MCF 10A (cell line): ENCODE results near the gene CST1. TPM values are rescaled to one million over a fixed set of nuclear protein-coding genes. Genes with fewer than 3 reads are reported as not detected.
"Not testable (repeated sequence)": the region's sequence is repeated elsewhere in the genome, so short reads cannot be mapped to it uniquely, and the experiment has no call there.

ENCODE experiments used
- BruUV-seq: library from RNA; stranded (reverse); fragments of 400-500 nt; replicated peaks from 2 replicates; lab custom pipeline; 2021; lab: Mats Ljungman, UMichigan
- CTCF ChIA-PET: fragments of 300-600 bp; sonication (Branson Sonifier 250); formaldehyde crosslinking; extraction: SDS; loops from one replicate; lab custom pipeline; 2021; ENCODE audit warnings: antibody characterized with exemption, inconsistent platforms; lab: Yijun Ruan, JAX
- POLR2A ChIA-PET: fragments of 300-600, 350-650 bp; sonication (Branson Sonifier 250); formaldehyde crosslinking; extraction: SDS; loops from one replicate; lab custom pipeline; 2020; ENCODE audit warnings: antibody characterized with exemption, inconsistent platforms; lab: Yijun Ruan, JAX
- DNase-seq: peaks from one replicate; pipeline ENCODE4 v3.0.0-alpha.2; 2018; ENCODE audit not compliant: unreplicated experiment
- H3K27ac Mint-ChIP-seq: one replicate; pipeline ENCODE4 v1.8.0; 2022; ENCODE audit warnings: mild to moderate bottlenecking, low read depth, mixed read lengths; ENCODE audit not compliant: unreplicated experiment
- H3K27me3 Mint-ChIP-seq: one replicate; pipeline ENCODE4 v1.8.0; 2022; ENCODE audit warnings: mixed read lengths; ENCODE audit not compliant: insufficient read depth, unreplicated experiment
- H3K36me3 Mint-ChIP-seq: one replicate; pipeline ENCODE4 v1.8.0; 2022; ENCODE audit warnings: mild to moderate bottlenecking, moderate library complexity, mixed read lengths; ENCODE audit not compliant: insufficient read depth, unreplicated experiment
- H3K4me1 Mint-ChIP-seq: one replicate; pipeline ENCODE4 v1.8.0; 2022; ENCODE audit warnings: mixed read lengths; ENCODE audit not compliant: insufficient read depth, unreplicated experiment
- H3K4me3 Mint-ChIP-seq: one replicate; pipeline ENCODE4 v1.8.0; 2022; ENCODE audit warnings: mild to moderate bottlenecking, moderate library complexity, mixed read lengths; ENCODE audit not compliant: unreplicated experiment
- H3K9me3 Mint-ChIP-seq: one replicate; pipeline ENCODE4 v1.8.0; 2022; ENCODE audit warnings: mixed read lengths; ENCODE audit not compliant: unreplicated experiment
- CTCF ChIP-seq: fragments of 200-600 bp; IDR thresholded peaks from one replicate; pipeline ENCODE4 v1.8.0; 2022; ENCODE audit warnings: antibody characterized with exemption, mild to moderate bottlenecking; ENCODE audit not compliant: unreplicated experiment
- intact Hi-C: fragments of 100-400 bp; cut with micrococcal nuclease; formaldehyde crosslinking; loops from 2 replicates; pipeline ENCODE4 v1.14.1; 2022
- total RNA-seq: library from RNA; stranded (reverse); gene quantifications from 2 replicates; pipeline ENCODE4 v1.2.3, GENCODE V29; 2022

The CST1 gene
- total RNA-seq, 1 experiment from 2014 or later = not detected

GRCh38 chr20:23763345-23763744 is 12.6 kb upstream of the CST1 start:
- no peaks in the 10 kb centered on the region for H3K36me3 Mint-ChIP-seq
- DNase-seq = no peak
- H3K27ac Mint-ChIP-seq = no peak overlapping the region
- ChIA-PET CTCF (no interaction called here), POLR2A (no interaction called here)
- no peaks in the 10 kb centered on the region for H3K4me1 Mint-ChIP-seq
- H3K27me3 Mint-ChIP-seq = no peaks in the 10 kb centered on the region
- intact Hi-C loops = no loop called here
- no peak for TF ChIP-seq CTCF
- no peak overlapping the region for H3K4me3 Mint-ChIP-seq
- no TSS peak for BruUV-seq
- H3K9me3 Mint-ChIP-seq = peaks cover 17% of the 10 kb centered on the region

GRCh38 chr20:23759306-23759940 is 8.7 kb upstream of the CST1 start:
- intact Hi-C loops = no loop called here
- Mint-ChIP-seq H3K9me3 (peaks cover 13% of the 10 kb centered on the region), H3K4me1 (no peaks in the 10 kb centered on the region), H3K27me3 (no peaks in the 10 kb centered on the region), H3K27ac (no peak overlapping the region), H3K4me3 (no peak overlapping the region), H3K36me3 (no peaks in the 10 kb centered on the region)
- CTCF ChIA-PET = no interaction called here
- no TSS peak for BruUV-seq
- no peak for TF ChIP-seq CTCF
- POLR2A ChIA-PET = no interaction called here
- no peak for DNase-seq

GRCh38 chr20:23756792-23757191 is 6.1 kb upstream of the CST1 start:
- CTCF ChIA-PET, H3K4me3 Mint-ChIP-seq, H3K27me3 Mint-ChIP-seq, DNase-seq, intact Hi-C loops, H3K36me3 Mint-ChIP-seq, H3K27ac Mint-ChIP-seq, POLR2A ChIA-PET, H3K4me1 Mint-ChIP-seq, BruUV-seq: not testable (repeated sequence)
- H3K9me3 Mint-ChIP-seq = peaks cover 16% of the 10 kb centered on the region

GRCh38 chr20:23755131-23755611 is 4.4 kb upstream of the CST1 start:
- CTCF ChIA-PET, POLR2A ChIA-PET, BruUV-seq, H3K4me1 Mint-ChIP-seq, H3K4me3 Mint-ChIP-seq, H3K27ac Mint-ChIP-seq, intact Hi-C loops, H3K27me3 Mint-ChIP-seq, H3K36me3 Mint-ChIP-seq, DNase-seq: not testable (repeated sequence)
- peaks cover 16% of the 10 kb centered on the region for H3K9me3 Mint-ChIP-seq

GRCh38 chr20:23754731-23755130 is 4.0 kb upstream of the CST1 start:
- H3K9me3 Mint-ChIP-seq = peaks cover 16% of the 10 kb centered on the region
- CTCF ChIA-PET = interaction anchor here (0.7 kb wide), 1 partner anchor 178 kb away, joined by 3 read pairs; no protein-coding TSS in a partner anchor
- H3K27ac Mint-ChIP-seq = no peak overlapping the region
- BruUV-seq = no TSS peak
- intact Hi-C loops = no loop called here
- no peaks in the 10 kb centered on the region for H3K36me3 Mint-ChIP-seq
- POLR2A ChIA-PET = no interaction called here
- H3K4me1 Mint-ChIP-seq = no peaks in the 10 kb centered on the region
- no peak overlapping the region for H3K4me3 Mint-ChIP-seq
- TF ChIP-seq CTCF = no peak
- no peak for DNase-seq
- H3K27me3 Mint-ChIP-seq = no peaks in the 10 kb centered on the region
